OCI-LY1 (cell line): Measurements from ENCODE around the gene CTAGE15.
"Not testable (repeated sequence)": the region's sequence is repeated elsewhere in the genome, so short reads cannot be mapped to it uniquely, and the experiment has no call there.

Experiments used
- CTCF ChIP-seq: fragments of 200-600 bp; sonication (generic), shearing (Covaris generic); IDR thresholded peaks from 2 replicates; pipeline ENCODE4 v1.5.1; 2017; ENCODE audit warnings: mild to moderate bottlenecking, antibody characterized with exemption, low read length, moderate library complexity, mixed read lengths
- EZH2 ChIP-seq: fragments of 200-600 bp; sonication (generic), shearing (Covaris generic); IDR thresholded peaks from 2 replicates; pipeline ENCODE4 v1.8.0; 2017; ENCODE audit warnings: borderline replicate concordance, mixed run types, mild to moderate bottlenecking, antibody characterized with exemption, low read length, moderate library complexity, mixed read lengths

DNA sequence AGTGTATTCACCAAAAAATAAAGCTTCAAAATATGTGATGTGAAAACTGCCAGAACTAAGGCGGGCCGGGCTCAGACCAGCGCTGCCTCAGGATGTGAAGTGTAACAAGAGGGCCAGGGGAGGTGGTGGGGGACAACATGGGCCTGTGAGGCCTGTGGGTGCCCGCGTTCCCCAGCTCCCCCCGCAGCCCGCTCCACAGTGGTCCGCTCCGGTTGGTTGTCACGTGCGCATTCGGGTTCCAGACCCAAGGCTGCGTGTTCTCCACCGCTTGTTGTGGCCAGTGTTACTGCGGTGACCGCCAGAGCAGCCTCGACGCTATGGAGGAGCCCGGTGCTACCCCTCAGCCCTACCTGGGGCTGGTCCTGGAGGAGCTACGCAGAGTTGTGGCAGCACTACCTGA lies at the start of gene CTAGE15:
- TF ChIP-seq CTCF, EZH2: not testable (repeated sequence)
